ENCODE results near the gene TMCC1.
"Not testable (repeated sequence)": the region's sequence is repeated elsewhere in the genome, so short reads cannot be mapped to it uniquely, and the experiment has no call there.

The TMCC1 gene

DNA sequence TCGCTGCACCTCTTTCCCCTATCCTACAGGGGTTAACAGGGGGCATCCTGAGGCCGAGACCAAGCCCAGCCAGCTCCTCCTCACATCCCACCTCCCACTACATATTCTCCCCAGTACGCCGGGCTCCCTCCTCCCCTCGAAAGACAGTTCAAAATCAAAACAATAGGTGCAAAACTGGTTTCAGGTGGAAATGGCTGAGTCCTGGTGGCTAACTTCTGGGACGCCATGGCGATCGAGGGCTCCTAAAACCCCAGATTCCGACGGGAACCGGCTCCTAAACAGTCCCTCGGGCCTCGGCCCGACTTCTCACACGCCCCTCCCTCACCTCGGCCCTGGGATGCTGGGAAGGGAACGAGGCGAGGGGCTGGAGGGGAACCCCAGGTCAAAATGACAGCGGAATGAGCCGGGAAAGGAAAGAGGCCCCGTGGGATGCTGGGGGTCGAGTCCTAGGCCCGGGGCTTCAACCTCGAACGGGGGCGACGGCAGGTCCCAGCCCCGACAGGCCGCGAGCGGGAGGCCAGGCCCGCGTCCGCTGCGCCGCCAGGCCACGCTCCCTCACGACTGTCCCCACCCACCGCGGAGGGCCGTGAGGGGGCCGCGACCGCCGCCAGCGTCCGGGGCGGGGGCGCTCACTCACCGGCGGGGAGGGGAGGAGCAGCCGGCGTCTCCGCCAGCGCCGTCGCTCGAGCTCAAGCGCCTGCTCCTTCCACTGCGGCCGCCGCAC is 492 bp downstream of the TMCC1 start:
- DNase-seq (ENCODE audit: low read depth in 2 of 2, low spot score in 1 of 2): peak; percentile 41 to 46

DNA sequence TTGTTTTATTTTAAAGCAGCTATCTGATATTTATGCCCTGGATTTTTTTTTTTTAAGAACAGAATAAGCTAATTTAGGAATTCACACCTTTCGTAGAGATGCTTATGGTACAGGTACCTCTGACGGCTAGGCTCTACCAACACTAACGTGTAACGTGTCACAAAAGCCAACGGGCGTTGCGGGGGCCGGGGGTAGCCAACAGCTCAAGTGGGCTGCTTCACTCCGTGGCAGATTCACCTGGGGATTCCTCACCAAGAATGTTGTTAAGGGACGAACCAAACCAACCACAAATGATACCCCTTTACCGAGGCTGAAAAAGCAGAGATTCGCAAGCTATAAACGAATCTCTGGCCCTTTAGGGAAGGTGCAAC is 1.0 kb downstream of the TMCC1 start:
- peak in 1 of 2 donors; percentile 0 for DNase-seq (ENCODE audit: low read depth in 2 of 2, low spot score in 1 of 2)

DNA sequence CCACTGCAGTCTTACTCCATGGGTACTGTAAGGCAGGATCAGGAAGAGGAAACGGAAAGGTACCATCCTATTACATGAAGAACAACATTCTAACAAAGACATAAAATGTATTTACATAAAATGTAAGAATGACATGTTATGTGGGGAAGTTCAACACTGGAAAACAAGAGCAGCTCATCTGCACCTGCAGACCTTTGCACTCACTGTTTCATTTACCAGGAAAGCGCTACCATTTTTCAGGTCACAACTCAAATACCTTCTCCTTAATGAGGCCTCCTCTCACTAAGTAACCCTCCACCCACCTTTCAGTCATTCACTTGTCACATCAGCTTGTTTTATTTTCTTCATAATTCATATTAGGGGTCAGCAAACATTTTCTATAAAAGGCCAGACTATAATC is 2.6 kb downstream of the TMCC1 start:
- no peak for DNase-seq (ENCODE audit: low read depth in 2 of 2, low spot score in 1 of 2)

DNA sequence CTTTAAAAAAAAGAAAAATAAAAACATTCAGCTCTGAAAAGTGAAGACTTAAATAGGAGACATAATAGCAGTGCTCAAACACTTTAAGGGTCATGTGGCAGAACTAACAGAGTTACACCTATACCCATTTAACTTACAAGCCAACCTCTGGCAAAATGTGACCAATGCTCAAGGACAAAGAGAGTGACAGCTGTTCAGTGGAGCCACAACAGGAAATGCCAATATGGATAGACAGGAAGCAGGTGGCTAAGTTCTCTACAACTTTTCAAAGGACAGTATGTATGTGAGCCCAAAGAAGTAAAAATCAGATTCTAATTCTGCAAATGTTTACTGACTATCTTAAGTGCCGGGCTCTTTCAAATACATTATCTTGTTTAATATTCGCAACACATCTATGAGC is 3.4 kb downstream of the TMCC1 start:
- no peak for DNase-seq (ENCODE audit: low read depth in 2 of 2, low spot score in 1 of 2)

DNA sequence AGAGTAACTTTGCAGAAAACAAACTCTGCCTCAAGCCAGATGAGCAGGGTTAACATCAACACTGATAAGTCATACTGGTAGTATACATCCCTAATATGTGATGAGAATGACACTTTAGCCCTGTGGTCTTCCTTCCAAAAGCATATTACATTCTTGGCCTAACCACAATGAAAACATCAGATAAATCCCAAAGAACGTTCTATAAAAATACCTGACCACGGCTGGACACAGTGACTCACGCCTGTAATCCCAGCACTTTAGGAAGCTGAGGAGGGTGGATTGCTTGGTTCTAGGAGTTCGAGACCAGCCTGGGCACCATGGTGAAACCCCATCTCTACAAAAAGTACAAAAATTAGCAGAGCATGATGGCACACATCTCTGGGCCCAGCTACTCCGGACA is 4.7 kb downstream of the TMCC1 start:
- no peak for DNase-seq (ENCODE audit: low read depth in 2 of 2, low spot score in 1 of 2)

DNA sequence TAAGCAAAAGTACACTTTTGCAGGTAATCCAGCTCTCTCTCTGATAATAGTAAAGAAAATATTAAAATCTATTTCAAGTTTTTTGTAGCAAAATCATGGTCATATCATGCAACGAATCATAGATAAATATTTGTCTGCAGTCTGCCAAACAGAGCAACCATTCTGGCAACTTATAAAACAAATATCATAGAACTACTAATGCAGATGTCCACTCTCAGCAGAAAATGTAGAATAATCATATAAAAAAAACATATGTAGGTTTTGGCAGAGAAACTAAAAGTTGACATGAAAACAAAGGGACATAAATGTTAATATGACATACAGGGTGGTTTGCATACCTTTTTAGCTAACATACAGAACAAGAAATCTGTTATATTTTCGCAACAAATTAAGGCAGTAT is 12.2 kb downstream of the TMCC1 start:
- DNase-seq (ENCODE audit: low read depth in 2 of 2, low spot score in 1 of 2): no peak

DNA sequence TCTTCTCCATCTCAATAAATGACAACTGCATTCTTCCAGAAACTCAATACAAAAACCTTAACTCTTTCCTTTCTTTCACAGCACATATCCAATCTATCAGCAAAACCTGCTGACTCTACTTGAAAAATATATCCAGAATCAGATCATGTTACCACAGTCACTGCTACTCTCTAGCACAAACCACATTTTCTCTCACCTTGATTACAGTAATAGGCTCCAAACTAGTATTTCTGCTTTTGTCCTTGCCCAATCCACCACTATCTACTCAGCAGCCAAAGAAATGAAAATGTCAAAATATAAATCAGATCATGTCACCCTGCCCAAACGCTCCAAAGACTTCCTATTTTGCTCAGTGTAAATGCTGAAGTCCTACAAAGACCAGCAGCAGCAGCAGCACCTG is 15.2 kb downstream of the TMCC1 start:
- DNase-seq (ENCODE audit: low read depth in 2 of 2, low spot score in 1 of 2): no peak

DNA sequence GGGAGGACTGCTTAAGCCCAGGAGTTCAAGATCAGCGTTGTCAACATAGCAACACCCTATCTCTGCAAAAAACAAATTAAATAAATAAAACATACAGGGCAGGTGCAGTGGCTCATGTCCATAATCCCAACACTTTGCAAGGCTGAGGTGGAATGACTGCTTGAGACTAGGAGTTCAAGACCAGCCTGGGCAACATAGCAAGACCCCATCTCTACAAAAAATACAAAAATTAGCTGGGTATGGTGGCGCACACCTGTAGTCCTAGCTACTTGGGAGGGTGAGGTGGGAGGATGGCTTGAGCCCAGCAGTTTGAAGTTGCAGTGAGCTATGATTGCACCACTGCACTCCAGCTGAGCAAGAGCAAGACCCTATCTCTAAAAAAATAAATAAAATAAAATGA is 19.0 kb downstream of the TMCC1 start:
- not testable (repeated sequence) for DNase-seq (ENCODE audit: low read depth in 2 of 2, low spot score in 1 of 2)

DNA sequence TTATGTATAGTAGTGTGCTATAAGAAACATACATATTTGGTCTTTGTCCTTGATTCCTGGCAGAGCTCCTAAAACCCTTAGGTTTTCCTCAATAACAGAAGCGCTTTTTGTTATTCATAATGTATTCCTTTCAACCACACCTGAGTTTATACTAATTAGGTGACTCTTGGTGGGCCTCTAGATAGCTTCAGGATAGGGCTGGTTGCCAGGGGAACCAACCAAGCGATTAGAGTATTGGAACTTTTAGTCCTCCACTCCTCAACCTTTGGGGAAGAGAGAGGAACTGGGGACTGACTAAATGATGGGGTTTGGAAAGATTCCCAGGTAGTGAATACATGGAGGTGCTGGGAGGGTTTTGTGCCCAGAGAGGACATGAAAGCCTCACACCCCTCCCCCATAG is 24.6 kb downstream of the TMCC1 start:
- DNase-seq (ENCODE audit: low read depth in 2 of 2, low spot score in 1 of 2): no peak

DNA sequence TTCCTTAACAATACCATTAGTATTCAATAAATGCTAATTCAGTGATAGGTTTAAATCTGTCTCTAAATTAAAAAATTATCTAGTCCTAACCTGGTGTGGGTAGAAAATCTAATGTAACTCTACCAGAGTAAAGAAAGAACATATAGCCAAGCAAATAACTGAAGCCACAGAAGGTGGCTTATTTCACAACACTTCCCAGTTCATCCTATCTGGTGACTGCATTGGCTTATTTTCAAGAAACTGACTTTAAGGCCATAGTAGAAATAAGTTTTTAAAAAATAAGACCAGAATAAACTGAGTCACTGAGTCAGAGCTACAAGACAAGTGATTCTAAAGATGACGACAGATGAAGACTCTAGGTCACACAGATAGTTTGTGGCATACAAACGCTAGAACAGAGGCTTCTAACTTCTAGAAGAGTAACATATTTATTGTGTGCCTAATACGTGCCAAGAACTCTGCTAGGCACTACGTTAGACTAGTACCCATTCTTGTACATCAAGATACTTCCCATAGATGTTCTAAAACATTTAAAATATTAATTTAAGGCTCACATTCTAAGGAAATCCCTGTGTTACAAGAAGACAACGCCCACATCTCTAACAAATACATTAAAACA is 25.9 kb downstream of the TMCC1 start:
- DNase-seq (ENCODE audit: low read depth in 2 of 2, low spot score in 1 of 2): no peak

DNA sequence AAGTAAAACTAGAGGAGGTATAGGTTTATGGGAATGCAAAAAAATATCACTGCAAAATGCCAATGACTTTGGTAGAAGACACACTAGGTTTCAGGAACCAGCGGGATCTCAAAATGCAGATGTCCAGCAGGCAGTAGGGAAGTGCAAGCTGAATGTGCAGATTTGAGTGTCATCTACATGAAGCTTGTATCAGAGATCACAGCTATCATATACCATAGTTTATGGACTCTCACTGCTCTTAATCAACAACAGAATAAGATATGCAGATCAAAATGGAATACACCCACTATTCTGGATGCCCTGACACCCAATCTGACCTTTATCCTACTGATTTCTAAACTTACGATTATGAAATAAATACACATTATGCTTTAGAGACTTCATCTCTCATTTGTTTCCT is 27.7 kb downstream of the TMCC1 start:
- no peak for DNase-seq (ENCODE audit: low read depth in 2 of 2, low spot score in 1 of 2)

DNA sequence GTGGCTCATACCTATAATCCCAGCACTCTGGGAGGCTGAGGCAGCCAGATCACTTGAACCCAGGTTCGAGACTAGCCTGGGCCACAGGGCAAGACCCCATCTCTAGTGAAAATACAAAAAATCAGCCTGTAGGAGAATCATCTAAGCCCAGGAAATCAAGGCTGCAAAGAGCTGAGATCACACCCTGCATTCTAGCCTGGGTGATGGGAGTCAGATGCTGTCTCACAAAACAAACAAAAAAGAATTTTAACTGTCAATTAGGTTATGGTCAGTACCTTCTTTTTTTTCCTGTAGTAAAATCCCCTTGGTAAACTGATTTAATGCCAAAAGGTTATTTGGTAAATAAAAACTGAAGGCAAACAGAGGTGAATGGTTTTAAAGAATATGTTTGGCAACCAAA is 29.0 kb downstream of the TMCC1 start:
- no peak for DNase-seq (ENCODE audit: low read depth in 2 of 2, low spot score in 1 of 2)

DNA sequence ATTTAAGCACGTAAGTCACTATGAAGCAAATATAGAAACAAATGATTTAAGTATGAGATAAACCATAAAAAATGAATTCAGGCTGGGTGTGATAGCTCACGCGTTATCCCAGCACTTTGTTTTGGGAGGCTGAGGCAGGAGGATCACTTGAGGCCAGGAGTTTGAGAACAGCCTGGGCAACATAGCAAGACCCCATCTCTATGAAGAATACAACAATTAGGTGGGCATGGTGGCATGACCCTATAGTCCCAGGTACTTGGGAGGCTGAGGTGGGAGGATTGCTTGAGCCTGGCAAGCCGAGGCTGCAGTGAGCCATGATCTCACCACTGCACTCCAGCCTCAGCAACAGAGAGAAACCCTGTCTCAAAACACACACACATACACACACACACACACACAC is 34.2 kb downstream of the TMCC1 start:
- DNase-seq (ENCODE audit: low read depth in 2 of 2, low spot score in 1 of 2): no peak

DNA sequence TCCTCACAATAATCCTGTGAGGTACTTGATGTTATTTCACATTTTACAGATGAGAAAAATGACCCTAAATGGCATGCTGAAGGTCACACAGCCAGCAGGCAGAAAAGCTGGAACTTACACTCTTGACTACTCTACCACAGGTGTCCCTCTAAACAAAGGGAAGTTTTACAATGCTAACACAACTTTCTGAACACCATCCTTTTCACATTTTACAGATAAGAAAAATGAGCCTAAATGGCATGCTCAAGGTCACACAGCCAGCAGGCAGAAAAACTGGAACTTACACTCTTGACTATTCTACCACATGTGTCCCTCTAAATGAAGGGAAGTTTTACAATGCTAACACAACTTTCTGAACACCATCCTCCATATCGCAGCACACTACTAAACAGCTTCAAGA is 35.6 kb downstream of the TMCC1 start:
- no peak for DNase-seq (ENCODE audit: low read depth in 2 of 2, low spot score in 1 of 2)

DNA sequence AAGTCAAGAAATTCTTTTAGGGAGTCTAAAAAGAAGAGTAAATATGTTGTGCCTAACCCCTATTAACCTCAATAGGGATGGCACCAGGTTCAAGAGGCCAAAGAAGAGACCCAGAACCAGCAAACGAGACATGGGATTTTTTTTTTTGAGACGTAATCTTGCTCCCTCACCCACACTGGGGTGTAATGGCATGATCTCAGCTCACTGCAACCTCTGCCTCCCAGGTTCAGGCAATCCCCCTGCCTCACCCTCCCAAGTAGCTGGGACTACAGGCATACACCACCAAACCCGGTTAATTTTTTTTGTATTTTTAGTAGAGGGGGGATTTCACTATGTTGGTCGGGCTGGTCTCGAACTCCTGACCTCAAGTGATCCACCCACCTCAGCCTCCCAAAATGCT is 36.7 kb downstream of the TMCC1 start:
- DNase-seq (ENCODE audit: low read depth in 2 of 2, low spot score in 1 of 2): not testable (repeated sequence)

DNA sequence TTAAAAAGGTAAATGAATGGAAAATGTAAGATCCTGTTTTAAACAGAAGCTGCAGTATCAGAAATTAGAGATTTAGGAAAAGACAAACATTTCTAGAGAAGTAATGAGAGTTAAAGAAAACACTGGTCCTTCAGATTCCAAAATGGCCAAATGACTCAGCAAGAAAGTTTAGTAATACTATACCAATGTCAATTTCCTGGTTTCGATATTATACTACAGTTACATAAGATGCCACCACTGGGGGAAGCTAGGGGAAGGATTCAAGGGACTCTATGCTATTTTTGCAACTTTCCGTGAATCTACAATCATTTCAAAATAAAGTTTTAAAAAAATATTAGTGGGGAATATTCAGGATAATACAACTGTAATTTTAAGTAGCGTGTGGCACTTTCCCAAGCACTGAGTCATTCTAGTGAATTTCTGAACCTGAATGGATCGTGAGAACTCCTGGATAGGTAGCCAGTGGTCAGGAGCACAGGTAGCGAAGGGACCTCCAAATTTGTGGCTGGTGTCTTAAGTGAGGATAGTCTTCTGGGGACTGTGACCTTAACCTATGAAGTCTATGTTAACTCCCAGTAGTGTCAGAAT is 37.6 kb downstream of the TMCC1 start:
- DNase-seq (ENCODE audit: low read depth in 2 of 2, low spot score in 1 of 2): no peak

DNA sequence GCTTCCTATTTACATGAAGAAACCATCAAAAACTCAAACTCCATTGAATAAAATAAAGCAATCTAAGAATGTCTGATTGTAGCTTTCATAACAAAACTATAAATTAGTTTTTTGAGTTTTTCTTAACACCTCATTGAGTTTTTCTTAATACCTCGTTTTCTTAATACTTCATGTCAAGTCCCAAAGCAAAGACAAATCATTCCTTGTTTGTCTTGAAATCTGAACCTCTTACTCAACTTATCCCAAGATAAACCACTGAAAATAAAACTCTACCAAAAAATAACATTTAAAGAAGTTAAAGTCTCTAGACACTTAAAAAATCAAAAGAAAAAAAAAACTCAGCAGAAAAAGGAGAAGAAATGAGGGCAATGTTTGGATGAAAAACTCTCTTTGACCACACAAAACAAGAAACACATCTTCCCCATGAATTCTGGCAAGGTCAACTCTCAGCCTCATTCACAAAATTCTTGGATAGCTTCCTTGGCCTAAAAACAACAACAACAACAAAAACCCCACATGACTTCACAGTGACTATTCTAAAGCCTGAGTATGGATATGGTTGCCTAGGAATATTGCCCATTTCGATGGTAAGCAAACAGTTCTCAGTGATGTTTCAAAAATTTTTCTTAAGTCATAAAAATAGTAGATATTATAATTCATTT is 38.2 kb downstream of the TMCC1 start:
- no peak for DNase-seq (ENCODE audit: low read depth in 2 of 2, low spot score in 1 of 2)

DNA sequence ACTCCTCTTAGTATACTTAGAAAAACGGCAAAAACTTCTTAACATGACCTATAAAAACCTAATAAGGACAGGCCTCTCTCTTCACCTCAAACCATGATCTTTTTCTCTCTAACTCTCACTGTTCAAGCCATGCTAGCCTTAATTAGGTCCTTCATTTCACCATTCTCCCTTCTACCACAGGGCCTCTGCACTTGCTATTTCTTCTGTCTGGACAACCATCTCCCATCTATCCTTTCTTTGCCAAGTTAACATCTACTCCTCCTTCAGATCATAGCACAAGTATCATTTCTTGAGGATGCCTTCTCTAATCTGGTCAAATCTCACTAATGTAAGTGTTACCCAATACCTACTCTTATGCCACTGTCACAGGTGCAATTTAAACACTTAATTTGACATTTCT is 39.1 kb downstream of the TMCC1 start:
- DNase-seq (ENCODE audit: low read depth in 2 of 2, low spot score in 1 of 2): no peak

DNA sequence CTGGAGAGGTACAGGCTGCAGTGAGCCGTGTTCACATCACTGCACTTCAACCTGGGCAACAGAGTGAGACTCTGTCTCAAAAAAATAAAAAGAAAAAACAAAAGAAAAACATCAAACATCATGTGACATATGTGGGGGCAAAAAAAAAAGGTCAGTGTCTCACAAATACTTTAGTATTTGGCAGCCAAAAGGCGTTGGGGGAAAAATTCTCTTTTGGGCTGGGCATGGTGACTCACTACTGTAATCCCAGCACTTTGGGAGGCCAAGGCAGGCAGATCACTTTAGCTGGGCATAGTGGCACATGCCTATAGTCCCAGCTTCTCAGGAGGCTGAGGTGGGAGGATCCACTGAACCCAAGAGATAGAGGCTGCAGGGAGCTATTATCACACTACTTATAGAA is 47.6 kb downstream of the TMCC1 start:
- no peak for DNase-seq (ENCODE audit: low read depth in 2 of 2, low spot score in 1 of 2)

DNA sequence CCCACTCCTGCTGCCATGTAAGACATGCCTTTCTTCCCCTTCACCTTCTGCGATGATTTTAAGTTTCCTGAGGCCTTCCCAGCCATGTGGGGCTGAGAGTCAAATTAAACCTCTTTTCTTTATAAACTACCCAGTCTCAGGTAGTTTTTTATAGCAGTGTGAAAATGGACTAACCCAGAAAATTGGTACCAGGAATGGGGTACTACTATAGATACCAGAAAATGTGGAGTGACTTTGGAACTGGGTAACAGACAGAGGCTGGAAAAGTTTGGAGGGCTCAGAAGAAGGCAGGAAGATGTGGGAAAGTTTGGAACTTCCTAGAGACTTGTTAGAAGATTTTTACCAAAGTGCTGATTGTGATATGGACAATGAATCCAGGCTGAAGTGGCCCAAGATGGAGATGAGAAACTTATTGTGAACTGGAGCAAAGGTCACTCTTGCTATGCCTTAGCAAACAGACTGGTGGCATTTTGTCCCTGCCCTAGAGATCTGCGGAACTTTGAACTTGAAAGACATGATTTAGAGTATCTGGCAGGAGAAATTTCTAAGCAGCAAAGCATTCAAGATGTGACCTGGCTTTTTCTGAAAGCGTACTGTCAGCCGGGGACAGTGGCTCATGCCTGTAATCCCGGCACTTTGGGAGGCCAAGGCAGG is 52.7 kb downstream of the TMCC1 start:
- DNase-seq (ENCODE audit: low read depth in 2 of 2, low spot score in 1 of 2): no peak

DNA sequence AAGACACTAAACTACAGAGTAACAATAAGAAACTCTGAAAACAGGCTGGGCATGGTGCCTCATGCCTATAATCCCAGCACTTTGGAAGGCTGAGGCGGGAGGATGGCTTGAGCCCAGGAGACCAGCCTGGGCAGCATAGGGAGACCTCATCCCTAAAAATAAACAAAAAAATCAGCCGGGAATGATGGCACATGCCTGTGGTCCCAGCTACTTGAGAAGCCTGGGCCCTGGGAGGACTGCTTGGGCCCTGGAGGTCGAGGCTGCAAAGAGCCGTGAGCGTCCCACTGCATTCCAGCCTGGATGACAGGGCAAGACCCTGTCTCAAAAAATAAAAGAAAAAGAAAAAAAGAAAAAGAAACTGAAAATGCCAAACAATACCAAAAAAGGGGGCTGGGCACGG is 55.4 kb downstream of the TMCC1 start:
- no peak for DNase-seq (ENCODE audit: low read depth in 2 of 2, low spot score in 1 of 2)
